A549 (cell line): ENCODE results near the gene DARS1. TPM values are rescaled to one million over a fixed set of nuclear protein-coding genes. Genes with fewer than 3 reads are reported as not detected.
"Not testable (repeated sequence)": the region's sequence is repeated elsewhere in the genome, so short reads cannot be mapped to it uniquely, and the experiment has no call there.

Experiments used
- ATAC-seq, 2 experiments: fragments of 200-7000 bp in 1 of 2; fragments of >200 bp in 1 of 2; cut with Nextera tagmentation in 1 of 2; cut with Tn5 transposase in 1 of 2; 3 replicates each; pipeline versions ENCODE4 v1.8.0 to v1.9.1; 2018 to 2020; ENCODE audit warnings: mild to moderate bottlenecking in 1 of 2, moderate library complexity in 1 of 2
- CTCF ChIA-PET: fragments of 300-600 bp; sonication (Branson Sonifier 250); formaldehyde crosslinking; extraction: SDS; loops from one replicate; lab custom pipeline; 2021; ENCODE audit warnings: antibody characterized with exemption, inconsistent platforms; lab: Yijun Ruan, JAX
- POLR2A ChIA-PET: fragments of 350-600 bp; formaldehyde crosslinking; extraction: SDS; loops from one replicate; lab custom pipeline; 2021; ENCODE audit warnings: antibody characterized with exemption, inconsistent platforms; lab: Yijun Ruan, JAX
- DNase-seq, 2 experiments: peaks; one replicate each; pipeline versions ENCODE4 v3.0.0 to v3.0.0-alpha.2; 2011 to 2016; ENCODE audit warnings: low read depth in 1 of 2, low spot score in 1 of 2
- FAIRE-seq: peaks from 2 replicates; lab custom pipeline; 2011; peaks lifted over from hg19 to GRCh38; lab: Jason Lieb, UNC
- H3K27ac ChIP-seq, 2 experiments: fragments of >200 bp; sonication (Bioruptor Twin); formaldehyde crosslinking; 3 replicates each; pipeline ENCODE4 v1.5.1; 2016 to 2017
- H3K4me1 ChIP-seq: fragments of >200 bp; sonication (Bioruptor Twin); formaldehyde crosslinking; 3 replicates; pipeline ENCODE4 v1.6.1; 2016
- H3K4me2 ChIP-seq: fragments of >200 bp; sonication (Bioruptor Twin); formaldehyde crosslinking; 3 replicates; pipeline ENCODE4 v1.6.1; 2016
- H3K4me3 ChIP-seq: fragments of >200 bp; sonication (Bioruptor Twin); formaldehyde crosslinking; 3 replicates; pipeline ENCODE4 v1.5.1; 2016
- H3K9me3 ChIP-seq: fragments of >200 bp; sonication (Bioruptor Twin); formaldehyde crosslinking; 3 replicates; pipeline ENCODE4 v1.6.1; 2016
- ATOH8 ChIP-seq: fragments of 250-450 bp; sonication (Bioruptor Pico); IDR thresholded peaks from 2 replicates; pipeline ENCODE4 v1.5.0; 2020; ENCODE audit warnings: low read depth, mild to moderate bottlenecking, moderate library complexity
- BCL3 ChIP-seq: fragments of >200 bp; sonication (Bioruptor Twin); formaldehyde crosslinking; IDR thresholded peaks from 3 replicates; pipeline ENCODE4 v1.6.1; 2016
- CBX8 ChIP-seq: fragments of 200-600 bp; sonication (generic); IDR thresholded peaks from 2 replicates; pipeline ENCODE4 v1.6.1; 2016
- EHF ChIP-seq: fragments of 250-450 bp; sonication (Bioruptor Pico); IDR thresholded peaks from 2 replicates; pipeline ENCODE4 v1.5.0; 2020; ENCODE audit warnings: mild to moderate bottlenecking
- ELK1 ChIP-seq: fragments of 150-350 bp; IDR thresholded peaks from 2 replicates; pipeline ENCODE4 v1.6.1; 2014; ENCODE audit warnings: low read depth, mild to moderate bottlenecking, low read length
- FOXS1 ChIP-seq: fragments of 250-450 bp; sonication (Bioruptor Pico); IDR thresholded peaks from 2 replicates; pipeline ENCODE4 v1.5.0; 2020; ENCODE audit warnings: mild to moderate bottlenecking, moderate library complexity
- HEYL ChIP-seq: fragments of 250-450 bp; sonication (Bioruptor Pico); IDR thresholded peaks from 2 replicates; pipeline ENCODE4 v1.8.0; 2021; ENCODE audit warnings: mild to moderate bottlenecking, moderate library complexity
- HOXB13 ChIP-seq: fragments of 250-450 bp; sonication (Bioruptor Pico); IDR thresholded peaks from 2 replicates; pipeline ENCODE4 v1.5.0; 2020; ENCODE audit warnings: low read depth, mild to moderate bottlenecking, moderate library complexity
- JUNB ChIP-seq: fragments of >200 bp; sonication (Bioruptor Twin); formaldehyde crosslinking; IDR thresholded peaks from 2 replicates; pipeline ENCODE4 v1.6.1; 2016
- NR3C1 ChIP-seq: fragments of >200 bp; sonication (Bioruptor Twin); formaldehyde crosslinking; IDR thresholded peaks from 3 replicates; pipeline ENCODE4 v1.6.1; 2017
- PBX3 ChIP-seq: IDR thresholded peaks from 2 replicates; pipeline ENCODE4 v1.6.1; 2012
- POLR2AphosphoS2 ChIP-seq: conservative IDR thresholded peaks from 2 replicates; pipeline ENCODE4 v1.6.1; 2012; ENCODE audit warnings: low read length, improper control_type of control experiment, inconsistent platforms
- RCOR1 ChIP-seq: fragments of 150-350 bp; IDR thresholded peaks from 2 replicates; pipeline ENCODE4 v1.6.1; 2014; ENCODE audit warnings: antibody characterized with exemption, low read length, low read depth
- RFX5 ChIP-seq: fragments of 450-650 bp; IDR thresholded peaks from 2 replicates; pipeline ENCODE4 v1.7.1; 2014; ENCODE audit warnings: antibody characterized with exemption, mild to moderate bottlenecking, moderate library complexity
- SREBF2 ChIP-seq: fragments of 450-650 bp; IDR thresholded peaks from 2 replicates; pipeline ENCODE4 v1.6.1; 2014; ENCODE audit warnings: mild to moderate bottlenecking, moderate library complexity
- TFCP2L1 ChIP-seq: fragments of 250-450 bp; sonication (Bioruptor Pico); IDR thresholded peaks from 2 replicates; pipeline ENCODE4 v1.5.0; 2021; ENCODE audit warnings: mild to moderate bottlenecking
- TP53 ChIP-seq: fragments of 250-450 bp; sonication (Bioruptor Pico); IDR thresholded peaks from 2 replicates; pipeline ENCODE4 v1.5.0; 2021; ENCODE audit warnings: mild to moderate bottlenecking, moderate library complexity
- USF2 ChIP-seq: fragments of 450-650 bp; IDR thresholded peaks from 2 replicates; pipeline ENCODE4 v1.6.1; 2014; ENCODE audit warnings: antibody characterized with exemption
- ZSCAN20 ChIP-seq: fragments of 250-450 bp; sonication (Bioruptor Pico); IDR thresholded peaks from 2 replicates; pipeline ENCODE4 v1.8.0; 2022; ENCODE audit warnings: mild to moderate bottlenecking, moderate library complexity
- WGBS: methylation state at CpG from one replicate; pipeline ENCODE4 v1.1.6; 2017; ENCODE audit errors: missing lambda C conversion rate; 5-methylcytosine and 5-hydroxymethylcytosine counted together
- polyA plus RNA-seq, 4 experiments: library from polyadenylated mRNA; depleted of rRNA in 3 of 4; stranded (reverse); fragments of >200 nt; fragmentation: RNase III in 1 of 4; extraction: RNeasy Plus Mini Kit Qiagen cat#74134 plus additional on column Dnase treatment in 1 of 4; gene quantifications; 2 replicates in 3 of 4; 3 replicates in 1 of 4; pipeline ENCODE4 v1.2.3, GENCODE V29; 2011 to 2017

Gene DARS1
- polyA plus RNA-seq, 2 of the 4 experiments (the other 2 are of a cell fraction), result 83.8 to 130 TPM

- no peak for TF ChIP-seq TP53 (CRISPR knock-in tag)
- TF ChIP-seq, all 56 proteins: peak for 0
Measured at GRCh38 chr2:135890835-135891234, 94.6 kb downstream of the DARS1 start (continued).

- no peak overlapping the region for H3K4me2 ChIP-seq
- WGBS, result 58% methylated on average over 4 of the region's 4 CpGs
- FAIRE-seq (no peak), DNase-seq (no peak), ATAC-seq (no peak)
- CTCF ChIA-PET, result interaction anchor here (1.5 kb wide), 1 partner anchor 11 kb away, joined by 3 read pairs; no protein-coding TSS in a partner anchor
- H3K4me1 ChIP-seq, result no peaks in the 10 kb centered on the region
- POLR2A ChIA-PET, result interaction anchor here (0.5 kb wide), 1 partner anchor 298 kb away, joined by 4 read pairs; no protein-coding TSS in a partner anchor
- no peak overlapping the region for H3K4me3 ChIP-seq
- TF ChIP-seq ATOH8 (CRISPR knock-in tag), result no peak
- TF ChIP-seq JUNB, result no peak
- TF ChIP-seq RCOR1, result no peak
- no peak for TF ChIP-seq ELK1
- TF ChIP-seq USF2, result no peak
- no peak for TF ChIP-seq ZSCAN20 (CRISPR knock-in tag)
- TF ChIP-seq TFCP2L1 (CRISPR knock-in tag), result no peak
- no peak for TF ChIP-seq NR3C1
- TF ChIP-seq EHF (CRISPR knock-in tag), result no peak
- no peak for TF ChIP-seq SREBF2
- TF ChIP-seq HOXB13 (CRISPR knock-in tag), result no peak
- TF ChIP-seq HEYL (CRISPR knock-in tag), result no peak
- TF ChIP-seq RFX5, result no peak
- no peak for TF ChIP-seq FOXS1
- no peak for TF ChIP-seq POLR2AphosphoS2
- no peak for TF ChIP-seq BCL3
- no peak for TF ChIP-seq PBX3
- no peak for TF ChIP-seq CBX8
- no peaks in the 10 kb centered on the region for H3K9me3 ChIP-seq
- H3K27ac ChIP-seq, result no peak overlapping the region
Measured at GRCh38 chr2:135890149-135890548, 95.3 kb downstream of the DARS1 start.

GRCh38 chr2:135888587-135888986 lies 96.8 kb downstream of the DARS1 start:
- H3K9me3 ChIP-seq, H3K4me2 ChIP-seq, DNase-seq, H3K4me3 ChIP-seq, ATAC-seq, H3K27ac ChIP-seq, POLR2A ChIA-PET, FAIRE-seq, H3K4me1 ChIP-seq: not testable (repeated sequence)
- WGBS, result 24% methylated on average over 5 of the region's 5 CpGs
- CTCF ChIA-PET, result interaction anchor here (1.5 kb wide), 1 partner anchor 10 kb away, joined by 3 read pairs; no protein-coding TSS in a partner anchor
